Trophoblast cell (in vitro differentiated cells and primary cell): ENCODE data around the gene TBC1D22A.

ENCODE experiments used
- DNase-seq, 2 donors: peaks; one replicate each; pipeline ENCODE4 v3.0.0-alpha.2; 2016
- H2AFZ ChIP-seq: 2 replicates; pipeline ENCODE4 v1.6.1; 2013; ENCODE audit warnings: low read length, moderate library complexity, mild to moderate bottlenecking; ENCODE audit not compliant: insufficient read depth, poor library complexity
- H2AK5ac ChIP-seq: 2 replicates; pipeline ENCODE4 v1.6.1; 2013; ENCODE audit warnings: mild to moderate bottlenecking, low read length
- H2BK120ac ChIP-seq: 2 replicates; pipeline ENCODE4 v1.6.1; 2013; ENCODE audit warnings: low read length, mild to moderate bottlenecking, moderate library complexity; ENCODE audit not compliant: insufficient read depth, poor library complexity
- H2BK12ac ChIP-seq: 2 replicates; pipeline ENCODE4 v1.6.1; 2013; ENCODE audit warnings: mild to moderate bottlenecking, low read length, moderate library complexity
- H2BK5ac ChIP-seq: 2 replicates; pipeline ENCODE4 v1.6.1; 2013; ENCODE audit warnings: low read length, low read depth, moderate library complexity, mild to moderate bottlenecking; ENCODE audit not compliant: poor library complexity
- H3K14ac ChIP-seq: 2 replicates; pipeline ENCODE4 v1.6.1; 2013; ENCODE audit warnings: mild to moderate bottlenecking, low read length
- H3K18ac ChIP-seq: 2 replicates; pipeline ENCODE4 v1.6.1; 2013; ENCODE audit warnings: mild to moderate bottlenecking, low read length
- H3K23ac ChIP-seq: 2 replicates; pipeline ENCODE4 v1.6.1; 2013; ENCODE audit warnings: low read length
- H3K27ac ChIP-seq: 2 replicates; pipeline ENCODE4 v1.5.1; 2013; ENCODE audit warnings: low read depth, mild to moderate bottlenecking, inconsistent platforms, low read length, moderate library complexity
- H3K27me3 ChIP-seq: 2 replicates; pipeline ENCODE4 v1.6.1; 2013; ENCODE audit warnings: inconsistent platforms, mild to moderate bottlenecking, low read length, moderate library complexity; ENCODE audit not compliant: insufficient read depth
- H3K36me3 ChIP-seq, 2 experiments: 1 replicate in 1 of 2; 2 replicates in 1 of 2; pipeline ENCODE4 v1.6.1; 2013; ENCODE audit warnings: low read length in 2 of 2, mild to moderate bottlenecking in 2 of 2, moderate library complexity in 1 of 2; ENCODE audit not compliant: insufficient read depth in 2 of 2, control insufficient read depth in 1 of 2
- H3K4ac ChIP-seq: 2 replicates; pipeline ENCODE4 v1.6.1; 2013; ENCODE audit warnings: low read depth, mild to moderate bottlenecking, low read length, moderate library complexity
- H3K4me1 ChIP-seq, 2 experiments: 1 replicate in 1 of 2; 2 replicates in 1 of 2; pipeline ENCODE4 v1.6.1; 2013; ENCODE audit warnings: low read length in 2 of 2, mild to moderate bottlenecking in 2 of 2, moderate library complexity in 1 of 2; ENCODE audit not compliant: insufficient read depth in 2 of 2, control insufficient read depth in 1 of 2
- H3K4me2 ChIP-seq: 2 replicates; pipeline ENCODE4 v1.6.1; 2013; ENCODE audit warnings: inconsistent platforms, mild to moderate bottlenecking, low read length, moderate library complexity
- H3K4me3 ChIP-seq: 2 replicates; pipeline ENCODE4 v1.5.1; 2013; ENCODE audit warnings: mild to moderate bottlenecking, low read depth, low read length, inconsistent platforms
- H3K79me1 ChIP-seq: one replicate; pipeline ENCODE4 v1.6.1; 2013; ENCODE audit warnings: low read length
- H3K79me2 ChIP-seq: 2 replicates; pipeline ENCODE4 v1.6.1; 2013; ENCODE audit warnings: low read length, mild to moderate bottlenecking; ENCODE audit not compliant: control insufficient read depth, insufficient read depth, poor library complexity
- H3K9ac ChIP-seq: 2 replicates; pipeline ENCODE4 v1.6.1; 2013; ENCODE audit warnings: mild to moderate bottlenecking, low read length
- H3K9me3 ChIP-seq: 2 replicates; pipeline ENCODE4 v1.6.1; 2013; ENCODE audit warnings: low read depth, mild to moderate bottlenecking, control low read depth, inconsistent platforms, low read length; ENCODE audit not compliant: insufficient read depth
- H4K12ac ChIP-seq: 2 replicates; pipeline ENCODE4 v1.6.1; 2013; ENCODE audit warnings: low read depth, mild to moderate bottlenecking, low read length, moderate library complexity
- H4K8ac ChIP-seq: 2 replicates; pipeline ENCODE4 v1.6.1; 2013; ENCODE audit warnings: low read depth, mild to moderate bottlenecking, low read length, moderate library complexity
- H4K91ac ChIP-seq: one replicate; pipeline ENCODE4 v1.6.1; 2013; ENCODE audit warnings: low read depth, mild to moderate bottlenecking, low read length, moderate library complexity
- WGBS: extraction: QIAGEN DNeasy Blood & Tissue Kit; methylation state at CpG from one replicate; pipeline ENCODE4 v1.1.7; 2013; ENCODE audit warnings: missing lambda C conversion rate; ENCODE audit not compliant: insufficient read length, insufficient coverage; ENCODE audit errors: extremely low coverage; 5-methylcytosine and 5-hydroxymethylcytosine counted together

TBC1D22A gene

DNA sequence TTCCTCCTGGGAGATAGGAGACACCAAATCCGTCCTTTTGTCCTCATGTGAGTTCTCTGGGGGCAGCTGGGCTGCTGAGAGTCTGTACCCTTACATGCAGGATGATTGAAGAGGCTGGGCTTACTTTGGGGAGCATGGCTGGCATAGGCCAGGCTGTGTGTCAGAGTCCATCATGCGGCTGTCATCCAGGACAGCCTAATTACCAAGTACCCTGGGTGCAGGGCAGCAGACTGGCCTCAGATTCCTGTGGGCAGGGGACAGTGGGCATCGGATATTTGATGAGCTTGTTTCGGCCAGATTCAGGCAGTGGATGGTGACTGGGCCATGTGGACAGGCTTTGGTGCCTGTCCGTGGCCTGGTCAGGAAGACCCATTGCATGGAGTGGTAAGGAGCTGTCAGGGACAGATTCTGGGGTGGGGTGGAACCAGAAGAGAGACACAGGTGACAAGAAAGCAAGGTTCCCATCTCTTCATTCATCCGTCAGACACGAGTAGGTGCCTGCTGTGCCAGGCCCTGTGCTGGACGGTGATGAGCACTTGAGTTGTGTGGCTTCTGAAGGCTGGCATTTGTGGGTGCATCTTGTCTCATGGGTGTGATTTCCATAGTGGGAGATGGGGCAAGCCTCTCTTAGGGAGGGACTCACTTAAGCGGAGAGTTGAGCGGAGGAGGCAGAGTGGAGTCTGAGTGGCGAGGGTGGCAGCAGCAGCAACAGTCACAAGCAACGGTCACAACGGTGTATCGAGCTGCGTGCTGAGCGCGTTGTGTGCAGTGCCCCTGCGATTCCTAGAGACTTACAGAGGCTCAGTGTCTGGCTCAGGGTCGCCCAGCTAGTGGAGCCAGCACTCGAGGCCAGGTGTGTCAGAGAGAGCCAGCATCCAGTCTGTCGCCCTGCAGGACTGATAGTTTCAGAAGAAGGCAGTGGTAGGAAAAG, 48.7 kb downstream of the TBC1D22A start:
- Histone ChIP-seq H3K36me3 (peaks cover 8% of the 10 kb centered on the region in 2 experiments), H2AK5ac (no peak overlapping the region), H3K4ac (no peak overlapping the region), H4K91ac (no peak overlapping the region), H3K4me1 (peaks cover 6 to 13% of the 10 kb centered on the region in 2 experiments), H3K4me3 (no peak overlapping the region), H3K27me3 (no peaks in the 10 kb centered on the region), H3K23ac (no peak overlapping the region), H2BK12ac (no peak overlapping the region), H2BK120ac (no peak overlapping the region), H3K27ac (no peak overlapping the region), H3K14ac (no peak overlapping the region), H3K4me2 (no peak overlapping the region), H4K8ac (no peak overlapping the region), H3K79me2 (no peaks in the 10 kb centered on the region), H4K12ac (no peak overlapping the region), H3K79me1 (no peaks in the 10 kb centered on the region), H3K9me3 (no peaks in the 10 kb centered on the region), H3K9ac (no peak overlapping the region), H2BK5ac (no peak overlapping the region), H3K18ac (no peak overlapping the region), H2AFZ (no peak overlapping the region)
- no peak for DNase-seq
- no CpG with 5 or more reads among the region's 21 CpGs for WGBS

- Histone ChIP-seq H2BK12ac (no peak overlapping the region), H3K27me3 (no peaks in the 10 kb centered on the region), H3K79me2 (no peaks in the 10 kb centered on the region), H4K12ac (no peak overlapping the region), H3K27ac (no peak overlapping the region), H3K23ac (no peak overlapping the region), H2AFZ (peak overlapping the region; percentile 17), H3K4me1 (peaks cover 6 to 13% of the 10 kb centered on the region in 2 experiments), H4K91ac (no peak overlapping the region), H3K4me2 (no peak overlapping the region), H4K8ac (no peak overlapping the region), H3K4me3 (no peak overlapping the region), H3K9me3 (no peaks in the 10 kb centered on the region), H3K9ac (no peak overlapping the region), H3K4ac (no peak overlapping the region), H3K14ac (no peak overlapping the region), H2AK5ac (no peak overlapping the region), H2BK120ac (no peak overlapping the region), H3K79me1 (no peaks in the 10 kb centered on the region), H3K36me3 (peaks cover 6 to 8% of the 10 kb centered on the region in 2 experiments), H3K18ac (no peak overlapping the region), H2BK5ac (no peak overlapping the region)
- WGBS: no CpG with 5 or more reads among the region's 10 CpGs
- no peak for DNase-seq
These were observed 49.7 kb downstream of the TBC1D22A start for GRCh38 chr22:46812034-46812605.

DNA sequence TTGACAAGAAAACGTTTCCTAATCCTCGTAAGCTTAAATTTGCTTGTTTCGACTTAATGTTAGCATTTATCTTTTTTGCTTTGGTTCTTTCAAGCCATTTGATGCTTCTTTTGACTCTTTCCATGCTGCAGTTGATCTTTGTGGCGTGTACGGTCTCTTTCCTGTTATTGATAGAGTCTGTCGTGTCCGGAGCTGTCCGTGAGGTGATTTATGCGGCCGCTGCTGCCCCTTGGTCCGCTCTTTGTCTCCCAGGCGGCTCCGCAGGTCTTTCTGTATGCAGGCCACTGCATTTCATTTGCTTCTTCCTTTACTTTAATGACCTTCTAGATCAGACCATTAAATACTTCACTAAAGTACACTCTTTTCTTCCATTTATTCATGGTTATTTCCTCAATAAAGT, 50.3 kb downstream of the TBC1D22A start:
- H2BK120ac ChIP-seq: no peak overlapping the region
- H4K12ac ChIP-seq: no peak overlapping the region
- no peak overlapping the region for H2AK5ac ChIP-seq
- H3K4me2 ChIP-seq: no peak overlapping the region
- no peak overlapping the region for H3K23ac ChIP-seq
- no peak overlapping the region for H4K8ac ChIP-seq
- no peak overlapping the region for H3K14ac ChIP-seq
- no peak overlapping the region for H4K91ac ChIP-seq
- no peak overlapping the region for H3K27ac ChIP-seq
- DNase-seq: no peak
- WGBS: no CpG with 5 or more reads among the region's 13 CpGs
- H3K4me3 ChIP-seq: no peak overlapping the region
- no peak overlapping the region for H2AFZ ChIP-seq
- no peaks in the 10 kb centered on the region for H3K79me1 ChIP-seq
- H3K79me2 ChIP-seq: no peaks in the 10 kb centered on the region
- peaks cover 3 to 5% of the 10 kb centered on the region in 2 experiments for H3K36me3 ChIP-seq
- H2BK12ac ChIP-seq: no peak overlapping the region
- H3K18ac ChIP-seq: no peak overlapping the region
- H3K4ac ChIP-seq: no peak overlapping the region
- H2BK5ac ChIP-seq: no peak overlapping the region
- H3K27me3 ChIP-seq: no peaks in the 10 kb centered on the region
- peaks cover 6 to 13% of the 10 kb centered on the region in 2 experiments for H3K4me1 ChIP-seq
- peaks cover 2% of the 10 kb centered on the region for H3K9me3 ChIP-seq
- H3K9ac ChIP-seq: no peak overlapping the region

DNA sequence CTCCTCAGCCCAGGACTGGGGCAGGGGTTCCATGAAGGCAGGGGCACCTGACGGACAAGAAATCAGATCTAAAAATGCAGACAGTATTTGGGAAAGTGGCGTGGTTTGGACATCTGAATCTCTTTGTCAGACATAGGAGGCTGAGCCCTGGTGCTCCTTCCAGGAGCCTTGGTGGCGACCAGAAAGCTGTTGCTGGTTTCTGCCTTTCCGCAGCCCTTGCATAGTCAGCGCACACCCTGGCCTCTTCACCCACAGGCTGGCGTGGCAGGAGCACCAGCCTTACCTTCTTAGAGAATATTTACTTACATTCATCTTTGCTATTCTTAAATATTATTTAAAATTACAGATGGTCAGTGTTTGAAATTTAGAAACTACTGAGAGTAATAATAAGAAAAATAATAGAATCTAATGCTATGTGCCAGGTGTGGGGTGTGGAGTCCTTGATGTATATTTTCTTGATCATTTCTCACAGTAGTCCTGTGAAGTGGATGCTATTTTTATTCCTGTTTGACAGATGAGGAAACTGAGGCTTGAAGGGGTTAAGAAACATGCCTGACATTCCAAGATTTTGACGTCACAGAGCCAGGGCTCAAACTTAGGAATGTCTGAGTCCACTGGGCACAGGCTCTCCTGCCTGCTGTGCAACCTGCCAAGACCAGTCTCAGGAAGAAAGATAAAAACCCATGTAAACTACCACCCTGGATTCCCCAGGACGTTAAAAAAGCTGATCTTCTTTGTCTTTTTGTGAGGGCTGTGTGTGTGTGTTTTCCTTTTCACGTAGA, 51.6 kb downstream of the TBC1D22A start:
- Histone ChIP-seq H3K27ac (no peak overlapping the region), H3K27me3 (no peaks in the 10 kb centered on the region), H3K14ac (no peak overlapping the region), H2AK5ac (no peak overlapping the region), H2BK5ac (no peak overlapping the region), H3K9me3 (peaks cover 2% of the 10 kb centered on the region), H4K91ac (no peak overlapping the region), H3K36me3 (peaks cover 2 to 5% of the 10 kb centered on the region in 2 experiments), H2BK120ac (no peak overlapping the region), H4K8ac (peak overlapping the region; percentile 40), H2AFZ (no peak overlapping the region), H3K23ac (no peak overlapping the region), H2BK12ac (peak overlapping the region; percentile 2), H3K18ac (peak overlapping the region; percentile 11), H3K4me1 (peaks cover 6 to 13% of the 10 kb centered on the region in 2 experiments), H3K9ac (no peak overlapping the region), H3K4ac (no peak overlapping the region), H4K12ac (no peak overlapping the region), H3K4me2 (no peak overlapping the region), H3K79me2 (no peaks in the 10 kb centered on the region), H3K4me3 (no peak overlapping the region), H3K79me1 (no peaks in the 10 kb centered on the region)
- peak in 1 of 2 donors; percentile 46 for DNase-seq
- no CpG with 5 or more reads among the region's 9 CpGs for WGBS
